Left cardiac atrium (tissue), 4 donors: ENCODE results near the gene WSCD1. TPM values are rescaled to one million over a fixed set of nuclear protein-coding genes. Genes with fewer than 3 reads are reported as not detected.
A peak's percentile ranks its signal among the peaks of the same experiment; 100 is the strongest.

Source experiments
- ATAC-seq, 2 donors: fragments of 200-7000 bp; cut with Tn5 transposase; one replicate each; pipeline ENCODE4 v1.9.1; 2020; ENCODE audit warnings: mild to moderate bottlenecking in 2 of 2, moderate library complexity in 2 of 2
- DNase-seq: peaks from one replicate; pipeline ENCODE4 v3.0.0-alpha.2; 2020
- intact Hi-C, 2 donors: fragments of 100-400 bp; cut with DNase I; formaldehyde crosslinking; loops; one replicate each; pipeline versions ENCODE4 v1.14.1 to v1.15.1; 2022 to 2023
- long read RNA-seq: library from polyadenylated mRNA; unstranded; transcript quantifications from one replicate; pipeline ENCODE4 v2.0.0, GENCODE V29; 2021
- total RNA-seq, 2 donors: library from RNA; stranded (reverse); fragmentation: NEBNext Ultra II Directional; extraction: Animal tissue kit (Norgen Biotek cat#: 25700); gene quantifications; one replicate each; pipeline ENCODE4 v1.2.1, GENCODE V29; 2021
- donor health status: DM: no; HTN: yes; CAD: no.
- donor health status: DM: no; HTN: yes; CAD: no; lungs with severe emphysema.
- donor health status: DM: yes; HTN: yes; CAD: no.
- donor health status: Dilated cardiomyopathy.

Gene WSCD1
- total RNA-seq, result 10 to 100 TPM in 1 of 2 donors, 1 to 10 TPM in 1; 2.6 to 10.1 TPM
- long read RNA-seq, partial matches to known transcripts, result 1 of 1 reads
- long read RNA-seq, other reads (novel, unspliced or antisense), result 0 of 1 reads

- ATAC-seq (peak; percentile 67 to 84), DNase-seq (peak; percentile 50)
- intact Hi-C loops, result loop anchor here in 1 of 2 donors (10.0 kb wide), 1 partner anchor 345 kb away; no protein-coding TSS in a partner anchor
Observed at GRCh38 chr17:6069539-6070429, at the start of gene WSCD1. WSCD1 (plus strand) TSS chr17:6070379; CDS start chr17:6080659, 10,280 bp downstream.

DNA sequence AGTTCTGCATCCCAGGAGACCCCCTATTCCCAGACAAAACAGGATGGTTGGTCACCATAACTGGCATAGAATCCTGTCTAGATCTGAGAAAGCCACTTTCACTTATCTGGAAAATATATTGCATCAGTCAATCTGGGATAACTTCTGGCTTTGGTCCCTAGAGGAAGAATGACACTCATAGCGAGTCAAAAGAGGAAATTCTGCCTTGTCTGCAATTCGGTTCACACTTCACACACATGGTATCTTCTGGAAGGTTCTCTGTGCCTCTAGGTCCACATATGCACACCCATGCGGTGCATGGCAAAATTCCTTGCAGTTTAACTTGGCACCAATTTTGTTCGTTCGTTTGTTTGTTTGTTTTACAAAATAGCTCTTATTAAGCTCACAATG is 49.2 kb upstream of the WSCD1 start:
- ATAC-seq (no peak), DNase-seq (no peak)
- intact Hi-C loops, result no loop called here

DNA sequence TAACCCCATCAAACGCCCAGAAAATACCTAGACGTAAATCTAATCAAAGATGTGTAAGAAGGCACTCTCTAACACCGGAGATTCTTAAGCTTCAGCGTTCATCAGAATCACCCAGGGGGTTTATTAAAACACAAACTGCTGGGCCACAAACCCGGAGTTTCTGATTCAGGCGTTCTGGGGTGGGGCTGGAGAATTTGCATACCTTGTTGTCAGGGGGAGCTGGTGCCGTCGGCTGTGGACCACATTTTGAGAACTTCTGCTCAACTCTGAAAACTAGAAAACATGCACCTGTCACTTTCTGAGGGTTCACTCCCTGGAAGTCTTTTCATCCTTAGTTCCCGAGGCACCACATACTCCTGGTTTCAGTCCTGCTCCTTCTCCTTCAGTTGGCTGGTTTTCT is 48.6 kb upstream of the WSCD1 start:
- DNase-seq, result no peak
- intact Hi-C loops, result no loop called here
- ATAC-seq, result no peak

- DNase-seq (no peak), ATAC-seq (no peak)
- intact Hi-C loops, result no loop called here
Observed at GRCh38 chr17:6023036-6023831, 46.9 kb upstream of the WSCD1 start.

DNA sequence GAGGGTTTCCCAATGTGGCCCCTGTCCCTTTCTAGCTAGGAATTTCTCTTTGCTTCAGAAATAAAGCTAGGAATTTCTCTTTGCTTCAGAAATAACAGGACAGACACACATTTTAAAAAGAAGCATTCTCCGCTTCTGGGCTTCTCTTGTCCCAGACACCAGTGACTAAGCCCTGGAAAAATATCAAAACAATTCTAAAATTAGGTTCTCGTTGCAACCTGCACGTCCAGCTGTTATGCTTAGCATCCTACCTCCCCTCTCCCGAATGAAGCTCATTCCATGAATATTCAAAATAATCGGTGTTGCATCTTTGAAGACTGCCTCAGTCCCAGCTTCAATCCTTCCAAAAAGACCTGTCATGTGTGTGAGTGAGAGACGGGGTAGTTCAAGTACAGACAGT is 45.6 kb upstream of the WSCD1 start:
- DNase-seq (no peak), ATAC-seq (no peak)
- intact Hi-C loops, result no loop called here

DNA sequence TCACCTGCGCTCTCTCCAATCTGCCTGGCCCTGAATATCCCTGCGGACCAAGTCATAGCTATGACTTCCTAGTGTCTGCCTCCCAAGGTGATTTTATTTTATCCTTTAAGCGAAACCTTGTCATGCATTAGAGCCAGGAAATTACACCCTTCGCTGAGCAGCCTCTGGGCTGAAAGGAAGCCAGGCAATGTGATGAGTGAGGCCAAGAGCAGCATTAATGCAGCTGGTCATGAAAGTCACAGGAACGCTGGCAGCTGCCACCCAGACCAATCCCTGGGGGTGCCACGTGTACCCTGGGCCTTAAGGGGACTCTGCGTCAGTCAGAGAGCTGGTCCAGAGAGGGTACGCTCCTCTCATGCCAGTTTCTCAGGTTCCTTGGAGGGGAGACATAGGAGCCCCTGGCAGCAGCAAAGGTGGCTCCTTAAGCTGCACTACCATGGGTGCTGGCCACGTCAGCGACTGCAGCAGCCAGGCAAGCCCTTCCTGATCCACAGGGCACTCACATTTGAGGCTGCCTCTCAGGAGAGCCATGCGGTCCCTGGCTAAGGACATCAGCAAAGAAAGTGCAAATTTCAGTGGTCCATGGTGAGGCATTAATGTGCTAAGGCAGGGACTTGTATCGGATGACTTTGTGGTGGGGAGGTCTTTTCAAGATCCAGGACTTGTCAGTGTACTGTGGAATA is 42.7 kb upstream of the WSCD1 start:
- DNase-seq, result no peak
- intact Hi-C loops, result no loop called here
- no peak for ATAC-seq

DNA sequence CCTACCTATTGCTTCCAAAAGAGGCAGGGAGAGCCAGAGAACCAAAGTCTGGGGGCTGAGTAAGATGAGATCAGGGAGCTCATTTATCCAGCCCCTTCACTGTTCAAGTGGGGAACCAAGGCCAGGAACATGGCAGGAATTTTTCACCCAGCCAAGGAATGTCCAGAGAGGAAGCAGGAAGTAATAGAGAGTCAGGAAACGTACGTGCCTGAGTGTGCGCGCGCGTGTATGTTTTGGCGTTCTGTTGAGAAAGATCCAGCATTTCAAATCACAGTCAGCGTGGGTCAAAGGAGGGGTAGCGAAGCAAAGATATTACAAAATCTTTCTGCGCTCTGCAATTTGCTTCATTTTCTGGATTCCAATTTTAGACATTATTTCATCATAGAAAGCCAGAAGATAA is 41.9 kb upstream of the WSCD1 start:
- ATAC-seq, result no peak
- intact Hi-C loops, result no loop called here
- no peak for DNase-seq

DNA sequence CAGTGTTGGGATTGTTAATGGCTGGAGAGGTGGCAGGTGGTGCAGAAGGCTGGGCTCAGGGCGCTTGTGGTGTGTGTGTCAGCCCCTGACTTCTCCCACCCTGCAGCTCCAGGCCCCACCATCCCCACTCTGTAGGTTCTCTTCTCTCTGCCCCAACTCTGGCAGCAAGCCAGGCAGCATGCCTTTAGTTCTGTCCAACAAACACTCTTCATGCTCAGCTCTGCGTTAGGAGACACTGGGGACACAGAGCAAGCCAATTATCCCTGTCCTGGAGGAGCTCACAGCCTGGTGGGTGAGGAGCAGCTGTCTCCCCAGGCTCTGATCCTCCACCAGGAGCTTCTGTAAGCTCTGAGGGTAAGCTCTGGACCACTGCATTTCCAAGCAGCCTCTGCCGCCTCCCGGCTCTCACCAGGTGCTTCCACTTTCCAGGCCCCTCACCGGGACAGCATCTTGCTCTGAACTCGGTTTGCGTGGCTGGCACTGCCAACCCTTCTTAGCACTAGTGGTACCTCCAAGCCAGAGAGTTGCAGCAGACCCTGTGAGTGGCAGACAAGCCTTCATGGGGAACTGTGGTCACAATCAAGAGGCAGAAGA is 34.3 kb upstream of the WSCD1 start:
- ATAC-seq (no peak), DNase-seq (no peak)
- intact Hi-C loops, result no loop called here

DNA sequence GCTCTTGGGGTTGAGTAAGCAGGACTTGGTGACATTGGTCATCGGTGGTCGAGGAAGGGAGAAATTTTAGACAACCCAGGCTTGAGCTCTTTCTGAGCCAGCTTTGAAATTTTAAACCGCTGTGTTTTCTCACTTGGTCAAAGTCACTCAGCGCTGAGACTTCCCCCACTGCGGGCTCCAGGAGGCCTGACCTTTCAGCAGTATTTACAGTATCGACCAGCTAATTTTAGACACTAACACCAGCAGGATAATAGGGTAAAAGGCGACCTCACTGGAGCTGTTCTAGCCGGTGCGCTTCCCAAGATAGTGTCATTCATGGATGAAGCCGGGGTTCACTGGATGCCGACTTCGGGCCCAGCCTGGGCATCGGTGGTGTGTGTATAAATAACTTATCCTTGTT is 29.7 kb upstream of the WSCD1 start:
- intact Hi-C loops, result loop anchor here in 1 of 2 donors (10.0 kb wide), 1 partner anchor 446 kb away; no protein-coding TSS in a partner anchor
- ATAC-seq, result peak in 1 of 2 donors; percentile 50
- DNase-seq, result no peak

DNA sequence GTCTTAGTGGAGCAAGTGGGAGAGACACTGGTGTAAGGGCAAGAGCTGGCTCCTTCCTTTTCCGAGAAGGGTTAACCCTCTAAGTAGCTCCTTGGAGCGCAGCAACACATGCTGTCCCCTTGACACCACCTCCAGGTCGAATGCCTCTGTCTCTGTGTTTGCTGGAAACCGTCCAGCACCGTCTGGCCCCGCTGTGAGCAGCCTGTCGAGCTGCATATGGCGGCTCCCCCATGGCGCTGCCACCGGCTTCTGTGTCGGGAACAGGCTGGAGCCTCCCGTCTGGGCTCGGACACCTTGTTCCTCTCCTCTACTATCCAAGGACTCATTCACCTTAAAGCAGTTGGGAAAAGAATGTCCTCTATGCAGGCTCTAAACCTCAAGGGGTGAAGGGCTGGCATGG is 28.9 kb upstream of the WSCD1 start:
- intact Hi-C loops, result loop anchor here in 1 of 2 donors (10.0 kb wide), 1 partner anchor 446 kb away; no protein-coding TSS in a partner anchor
- no peak for ATAC-seq
- DNase-seq, result no peak

- ATAC-seq (no peak), DNase-seq (no peak)
- intact Hi-C loops, result loop anchor here in 1 of 2 donors (10.0 kb wide), 1 partner anchor 449 kb away; no protein-coding TSS in a partner anchor
Observed at GRCh38 chr17:6043405-6043804, 26.8 kb upstream of the WSCD1 start.

GRCh38 chr17:6044261-6044660 is 25.9 kb upstream of the WSCD1 start:
- intact Hi-C loops, result loop anchor here in 1 of 2 donors (10.0 kb wide), 1 partner anchor 449 kb away; no protein-coding TSS in a partner anchor
- ATAC-seq, result no peak
- DNase-seq, result no peak

DNA sequence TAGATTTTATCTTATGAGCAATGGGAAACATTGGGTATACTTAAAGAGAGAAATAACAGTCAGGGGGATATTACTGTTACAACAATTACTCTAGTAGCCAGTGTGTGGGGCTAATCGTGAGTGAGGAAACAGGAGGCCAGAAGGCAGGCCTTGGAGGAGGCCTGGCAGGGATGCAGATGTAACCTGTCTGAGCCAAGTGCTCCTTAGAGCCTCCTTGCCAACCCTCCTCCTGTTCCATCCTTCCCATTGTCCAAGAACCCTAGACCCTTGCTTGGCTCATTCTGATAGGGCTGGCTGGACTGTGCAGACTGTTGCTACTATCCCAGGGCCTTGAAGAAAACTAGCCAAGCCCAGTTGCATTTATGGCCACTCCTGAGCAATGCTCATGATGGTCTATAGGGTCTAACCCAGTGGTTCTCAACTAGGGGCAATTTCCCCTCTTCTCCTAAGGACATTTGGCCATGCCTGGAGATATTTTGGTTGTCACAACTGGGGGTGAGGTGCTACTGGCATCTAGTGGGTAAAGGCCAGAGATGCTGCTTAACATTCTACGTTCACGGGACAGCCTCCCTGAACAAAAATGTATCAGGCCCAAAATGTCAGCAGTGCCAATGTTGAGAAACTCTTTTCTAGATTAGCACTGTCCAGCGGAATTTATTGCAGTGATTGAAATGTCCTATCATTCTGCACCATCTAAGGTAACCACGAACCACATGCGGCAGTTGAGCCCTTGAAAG is 24.4 kb upstream of the WSCD1 start:
- no peak for DNase-seq
- intact Hi-C loops, result loop anchor here (5.0 to 10.0 kb wide), 2 partner anchors 451 to 453 kb away; no protein-coding TSS in a partner anchor
- ATAC-seq, result no peak

DNA sequence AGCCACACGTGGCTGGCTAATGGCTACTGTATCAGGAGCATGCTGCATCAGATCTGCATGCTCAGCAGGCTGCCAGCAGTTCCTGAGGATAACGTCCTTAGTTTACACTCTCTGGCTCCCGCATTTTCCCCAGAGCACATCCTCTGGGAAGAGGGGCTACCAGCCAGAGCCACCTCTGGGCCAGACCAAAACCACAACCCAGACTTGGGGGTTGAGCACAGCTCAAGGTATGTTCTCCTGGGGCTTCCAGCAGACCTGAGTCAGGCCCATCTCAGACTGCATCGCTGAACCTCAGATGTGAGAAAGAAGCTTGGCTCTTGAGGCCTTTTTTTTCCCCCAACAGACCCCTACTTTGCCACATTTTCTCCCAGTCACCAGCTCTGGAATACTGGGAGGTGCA is 23.7 kb upstream of the WSCD1 start:
- intact Hi-C loops, result loop anchor here (5.0 to 10.0 kb wide), 2 partner anchors 452 to 454 kb away; no protein-coding TSS in a partner anchor
- ATAC-seq, result no peak
- no peak for DNase-seq

DNA sequence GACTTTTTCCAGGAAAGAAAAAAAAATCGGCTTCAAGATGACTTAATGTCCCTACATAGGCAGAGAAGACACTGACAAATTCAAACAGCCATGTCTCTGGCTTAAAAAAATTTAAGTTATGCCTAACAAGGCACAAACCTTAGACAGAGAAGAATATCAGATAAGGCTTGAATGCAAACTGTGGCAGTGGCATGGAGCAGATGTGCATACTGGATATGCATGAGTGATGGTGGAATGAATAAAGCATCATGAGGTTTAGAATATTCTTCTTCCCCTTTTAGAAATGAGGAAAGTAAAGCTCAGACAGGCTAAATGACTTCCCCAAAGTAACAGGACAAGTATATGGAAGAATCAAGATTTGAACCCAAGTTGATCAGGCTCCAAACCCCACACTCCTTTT is 23.2 kb upstream of the WSCD1 start:
- intact Hi-C loops, result loop anchor here (5.0 to 10.0 kb wide), 2 partner anchors 452 to 455 kb away; no protein-coding TSS in a partner anchor
- DNase-seq, result no peak
- no peak for ATAC-seq

DNA sequence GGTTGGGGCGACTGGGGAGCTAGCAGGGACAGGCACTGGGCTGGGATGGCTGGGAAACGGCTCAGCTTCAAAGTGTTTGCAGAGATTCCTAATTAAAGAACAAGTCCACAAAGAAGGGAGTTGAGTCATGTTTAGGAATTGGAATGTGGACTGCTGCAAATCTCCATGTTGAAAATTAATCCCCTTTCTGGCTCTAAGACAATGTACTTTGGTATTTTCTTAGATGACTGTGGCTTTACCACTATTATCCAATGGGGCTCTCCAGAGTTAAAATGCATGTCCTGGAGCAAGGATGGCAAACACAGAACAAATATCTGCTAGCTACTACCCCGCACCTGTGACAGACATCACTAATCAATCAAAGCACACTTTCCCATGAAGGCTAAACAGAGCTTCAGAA is 22.2 kb upstream of the WSCD1 start:
- intact Hi-C loops, result loop anchor here (5.0 to 10.0 kb wide), 2 partner anchors 453 to 456 kb away; no protein-coding TSS in a partner anchor
- DNase-seq (no peak), ATAC-seq (no peak)

GRCh38 chr17:6048486-6048885 is 21.7 kb upstream of the WSCD1 start:
- ATAC-seq, result no peak
- intact Hi-C loops, result loop anchor here (5.0 to 10.0 kb wide), 2 partner anchors 454 to 456 kb away; no protein-coding TSS in a partner anchor
- no peak for DNase-seq

- no peak for DNase-seq
- intact Hi-C loops, result no loop called here
- ATAC-seq, result no peak
Observed at GRCh38 chr17:6052926-6053325, 17.3 kb upstream of the WSCD1 start.
